GM19240 (cell line): ENCODE results near the gene NEK11.

ENCODE experiments used
- DNase-seq: peaks from one replicate; pipeline ENCODE4 v3.0.0; 2011; ENCODE audit warnings: low spot score; ENCODE audit not compliant: insufficient read length

The NEK11 gene

DNA sequence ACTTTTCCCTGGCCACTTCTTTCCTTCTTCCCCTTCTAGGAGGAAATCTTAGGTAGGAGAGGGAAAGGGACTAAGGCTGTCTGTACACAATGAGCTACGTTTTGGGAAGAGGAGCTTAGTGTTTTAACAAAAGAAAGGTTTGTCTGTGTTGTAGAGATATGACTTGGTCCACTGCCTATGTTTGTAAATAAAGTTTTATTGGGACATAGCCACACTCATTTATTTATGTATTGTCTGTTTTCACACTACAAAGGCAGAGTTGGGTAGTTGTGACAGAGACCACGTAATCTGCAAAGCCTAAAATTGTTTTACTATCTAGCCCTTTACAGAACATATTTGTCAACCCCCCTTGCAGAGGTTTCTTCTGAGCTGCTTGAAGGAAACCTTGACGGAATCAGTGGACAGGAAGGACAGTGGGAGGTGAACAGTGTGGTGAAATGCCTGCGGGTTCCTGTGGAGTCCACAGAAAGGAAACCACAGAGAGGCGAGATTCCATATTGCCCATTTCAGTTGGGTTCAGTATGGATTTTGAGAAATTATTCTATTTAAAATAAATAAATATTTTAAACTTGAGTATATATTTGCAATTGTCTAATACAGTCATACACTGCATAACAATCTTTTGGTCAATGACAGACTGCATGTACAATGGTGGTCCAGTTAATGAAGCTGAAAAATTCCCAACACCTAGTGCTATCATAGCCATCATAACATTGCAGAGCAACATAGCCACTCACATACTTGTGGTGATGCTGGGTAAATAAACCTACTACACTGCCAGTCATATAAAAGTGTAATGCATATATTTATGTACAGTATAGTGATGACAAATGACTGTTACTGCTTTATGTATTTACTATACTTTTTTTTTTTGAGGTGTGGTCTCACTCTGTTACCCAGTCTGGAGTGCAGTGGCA is 197.0 kb downstream of the NEK11 start:
- no peak for DNase-seq

DNA sequence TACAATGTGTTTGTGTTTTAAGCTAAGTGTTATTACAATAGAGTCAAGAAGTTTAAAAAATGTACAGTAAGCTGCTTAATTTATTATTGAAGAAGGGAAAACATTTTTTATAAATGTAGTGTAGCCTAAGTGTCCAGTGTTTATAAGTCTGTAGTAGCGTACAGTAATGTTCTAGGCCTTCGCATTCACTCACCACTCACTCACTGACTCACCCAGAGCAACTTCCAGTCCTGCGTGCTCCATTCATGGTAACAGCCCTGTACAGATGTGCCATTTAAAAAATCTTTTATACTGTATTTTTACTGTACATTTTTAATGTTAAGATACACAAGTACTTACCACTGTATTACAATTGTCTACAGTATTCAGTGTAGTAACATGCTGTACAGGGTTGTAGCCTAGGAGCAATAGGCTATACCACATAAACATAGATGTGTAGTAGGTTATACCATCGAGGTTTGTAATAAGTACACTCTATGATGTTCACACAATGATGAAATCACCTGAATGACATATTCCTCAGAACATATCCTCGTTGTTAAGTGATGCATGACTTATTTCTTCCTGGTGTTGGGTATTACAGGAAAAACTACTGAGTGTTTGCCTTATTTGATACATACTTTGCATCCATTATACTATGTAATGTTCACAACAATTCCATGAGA is 198.3 kb downstream of the NEK11 start:
- DNase-seq = no peak

DNA sequence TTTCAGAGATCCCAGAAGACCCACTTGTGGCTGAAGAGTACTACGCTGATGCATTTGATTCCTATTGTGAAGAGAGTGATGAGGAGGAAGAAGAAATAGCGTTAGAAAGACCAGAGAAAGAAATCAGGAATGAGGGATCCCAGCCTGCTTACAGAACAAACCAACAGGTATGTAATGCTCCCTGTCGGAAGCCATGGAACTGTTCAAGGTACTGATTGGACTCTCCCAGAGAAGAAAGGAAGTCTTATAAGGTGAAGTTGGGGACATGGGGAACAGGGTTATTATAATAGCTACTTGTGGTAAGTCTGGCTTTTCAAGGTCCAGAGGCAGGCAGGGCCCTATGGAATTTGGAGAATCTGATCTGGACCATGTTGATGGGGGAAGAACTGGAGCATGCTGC is 201.8 kb downstream of the NEK11 start:
- no peak for DNase-seq

DNA sequence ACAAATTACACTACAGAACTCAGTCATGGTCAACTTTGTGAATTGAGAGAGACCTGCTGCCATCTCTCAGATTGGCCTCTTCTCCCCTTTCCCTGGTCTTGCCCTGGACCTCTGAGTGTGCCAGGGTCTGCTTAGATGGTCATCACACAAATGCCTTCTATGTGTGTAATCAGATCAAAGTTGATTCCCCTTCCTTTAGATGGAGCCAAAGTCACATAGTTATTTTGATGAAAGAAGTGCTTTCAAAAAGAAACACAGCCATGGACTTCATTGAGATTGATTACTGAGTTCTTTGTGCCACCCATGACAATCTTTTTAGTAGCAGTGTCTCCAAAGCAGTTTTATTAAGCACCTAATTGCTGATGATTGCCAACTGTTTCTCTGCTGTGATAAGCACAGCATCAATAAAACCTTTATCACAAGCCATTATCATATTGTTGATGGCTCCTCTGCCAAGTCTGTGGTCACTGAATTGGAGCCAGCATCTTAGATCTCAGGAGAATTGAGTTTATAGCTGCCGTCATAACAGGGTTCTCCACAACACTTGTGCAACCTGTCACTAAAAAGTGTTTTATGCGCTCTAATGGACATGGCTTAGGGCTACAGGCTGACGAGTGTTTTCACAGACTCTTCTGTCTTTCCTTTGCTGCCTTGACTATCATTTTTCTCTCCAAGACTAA is 205.2 kb downstream of the NEK11 start:
- DNase-seq = no peak

DNA sequence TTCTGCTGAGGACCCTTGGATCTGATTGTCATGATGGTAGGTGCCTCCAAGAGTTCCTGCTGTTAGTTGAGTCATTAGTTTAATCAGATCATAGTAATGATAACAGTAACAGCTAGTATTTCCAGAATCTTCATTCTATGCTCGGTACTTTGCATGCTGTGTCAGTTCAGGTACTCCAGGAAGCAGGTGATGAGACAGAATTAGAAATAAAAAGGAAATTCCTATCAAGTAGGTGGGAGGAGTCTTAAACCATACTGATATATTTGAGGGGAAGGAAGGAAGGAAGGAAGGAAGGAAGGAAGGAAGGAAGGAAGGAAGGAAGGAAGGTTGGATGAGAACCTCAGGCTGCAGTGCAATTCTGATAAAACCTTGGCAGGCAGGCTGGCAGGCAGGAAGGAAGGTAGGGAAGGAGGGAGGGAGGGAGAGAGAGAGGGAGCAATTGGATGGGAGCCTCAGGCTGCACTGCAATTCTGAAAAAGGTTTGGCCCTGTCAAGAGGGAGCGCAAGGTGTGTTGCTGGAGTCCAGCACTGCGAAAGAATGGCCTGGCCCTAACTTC is 206.1 kb downstream of the NEK11 start:
- DNase-seq = no peak

DNA sequence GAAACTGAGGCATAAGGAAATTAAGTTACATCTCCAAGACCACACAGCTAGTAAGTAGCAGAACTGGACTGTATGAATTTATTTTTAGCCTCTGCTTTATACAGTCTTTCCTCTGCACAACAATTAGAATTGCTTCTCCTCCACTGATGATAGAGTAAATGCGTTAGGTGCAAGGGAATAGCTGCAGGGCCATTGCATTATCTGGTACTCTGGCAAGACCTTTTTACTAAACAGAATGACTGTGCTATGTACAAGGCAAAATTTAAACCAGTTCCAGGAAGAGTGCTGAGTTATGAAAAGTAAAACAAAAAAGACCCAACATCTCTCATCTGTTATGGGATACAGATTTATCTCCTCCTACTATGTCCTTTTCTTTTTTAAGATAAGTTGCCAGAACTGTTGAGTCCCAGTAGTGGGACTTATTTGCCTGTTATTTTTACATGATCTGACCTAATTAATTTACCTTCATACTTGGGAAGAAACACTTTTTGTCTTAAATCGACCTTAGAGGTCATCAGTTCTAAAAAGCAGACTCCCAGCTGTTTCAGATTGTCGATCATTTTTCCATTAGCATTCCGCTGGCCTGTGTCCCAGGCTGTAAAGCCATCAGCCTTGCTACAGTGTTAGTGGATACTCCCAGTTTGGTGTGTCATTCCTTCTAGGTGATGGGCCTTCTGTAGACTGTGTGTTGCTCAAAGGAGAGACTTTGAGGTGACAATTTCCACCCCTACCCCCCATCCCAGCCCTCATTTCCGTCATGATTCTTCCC is 207.4 kb downstream of the NEK11 start:
- DNase-seq = no peak

DNA sequence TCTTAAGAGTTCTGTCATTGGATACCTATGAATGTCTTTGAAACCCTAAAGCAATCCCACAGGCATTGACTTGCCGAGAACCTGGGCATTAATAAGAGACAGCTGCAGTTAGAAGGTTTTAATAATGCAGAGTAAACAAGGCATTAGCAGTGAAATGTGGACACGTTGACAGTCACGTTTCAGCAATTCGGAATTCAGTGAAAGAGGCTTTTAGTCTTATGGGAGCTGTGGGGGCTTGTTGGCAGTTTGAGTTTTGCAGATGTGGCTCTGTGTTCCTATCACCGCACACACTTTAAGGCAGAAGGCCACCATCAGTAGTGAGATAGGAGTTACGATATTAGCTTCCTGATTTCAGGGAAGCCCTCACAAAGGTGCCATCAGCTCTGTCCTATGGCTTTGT is 209.7 kb downstream of the NEK11 start:
- DNase-seq = no peak

DNA sequence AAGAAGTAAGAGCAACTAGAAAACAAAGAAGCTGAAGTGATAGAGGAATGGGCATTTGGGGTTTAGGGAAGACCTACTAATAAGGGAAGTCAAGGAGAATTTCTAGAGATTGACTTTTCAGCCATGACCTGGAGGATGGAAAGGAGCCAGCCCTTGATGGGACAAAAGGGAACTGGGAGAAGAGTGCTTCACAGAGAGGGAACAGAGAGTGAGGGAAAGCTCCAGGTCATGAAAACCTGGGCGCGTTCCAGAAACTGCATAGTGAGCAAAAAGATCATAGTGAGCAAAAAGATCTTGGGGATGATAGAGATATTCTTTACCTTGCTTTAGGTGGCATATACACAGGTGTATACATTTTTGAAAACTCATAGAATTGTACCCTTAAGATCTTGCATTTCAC is 211.8 kb downstream of the NEK11 start:
- no peak for DNase-seq

DNA sequence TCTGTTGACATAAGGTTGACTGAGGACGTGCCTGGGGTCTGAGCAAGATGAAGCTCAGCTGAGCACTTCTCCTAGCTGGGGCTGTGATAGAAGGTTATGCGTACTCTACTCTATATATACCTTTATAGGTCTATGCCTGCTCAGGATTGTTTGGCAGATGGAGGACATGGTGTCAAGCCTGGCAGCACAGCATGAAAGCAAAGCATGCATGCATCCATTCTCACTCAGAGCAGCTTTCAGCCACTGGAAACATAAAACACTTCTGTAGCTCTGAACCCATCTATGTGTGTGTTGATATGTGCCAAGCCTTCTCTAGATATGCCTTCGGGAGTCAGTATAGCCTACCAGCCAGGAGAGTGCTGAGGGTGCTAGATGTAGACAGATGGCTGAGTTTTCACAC is 212.6 kb downstream of the NEK11 start:
- no peak for DNase-seq

DNA sequence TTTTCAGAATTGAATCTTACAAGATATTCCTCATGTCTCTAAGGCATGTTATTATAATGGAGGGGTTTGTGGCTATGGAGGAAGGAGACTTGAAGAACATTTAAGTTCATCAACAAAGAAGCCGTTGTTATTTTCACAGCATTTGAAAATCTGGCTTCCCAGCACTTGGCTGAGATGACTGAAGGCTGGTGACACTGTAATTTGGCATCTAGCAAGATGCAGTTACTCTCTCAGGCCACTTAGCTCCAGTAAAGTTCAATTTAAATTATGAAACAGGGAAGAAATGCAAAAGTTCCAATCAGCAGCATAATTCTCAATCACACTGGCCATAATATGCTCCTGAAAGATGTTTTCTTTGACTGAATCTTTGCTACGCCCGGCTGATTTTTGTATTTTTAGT is 215.5 kb downstream of the NEK11 start:
- DNase-seq = no peak

DNA sequence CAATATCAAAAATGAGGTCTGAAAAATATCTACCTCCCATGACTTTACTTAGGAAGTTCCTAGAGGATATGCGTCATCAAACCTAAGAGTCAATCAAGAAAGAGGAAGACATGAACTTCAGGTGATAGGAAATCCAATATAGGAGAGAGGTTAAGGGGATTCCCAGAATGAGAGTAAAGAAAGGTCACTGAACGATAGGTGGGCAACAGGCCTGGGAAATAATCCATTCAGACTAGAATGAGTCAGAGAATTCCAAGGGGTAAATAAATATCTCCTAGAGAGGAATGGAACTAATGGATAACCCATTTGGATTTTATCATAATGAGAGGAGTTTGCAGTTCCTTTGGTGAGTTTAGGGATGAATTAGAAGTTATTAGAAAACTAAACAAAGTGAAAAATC is 223.8 kb downstream of the NEK11 start:
- DNase-seq = no peak

DNA sequence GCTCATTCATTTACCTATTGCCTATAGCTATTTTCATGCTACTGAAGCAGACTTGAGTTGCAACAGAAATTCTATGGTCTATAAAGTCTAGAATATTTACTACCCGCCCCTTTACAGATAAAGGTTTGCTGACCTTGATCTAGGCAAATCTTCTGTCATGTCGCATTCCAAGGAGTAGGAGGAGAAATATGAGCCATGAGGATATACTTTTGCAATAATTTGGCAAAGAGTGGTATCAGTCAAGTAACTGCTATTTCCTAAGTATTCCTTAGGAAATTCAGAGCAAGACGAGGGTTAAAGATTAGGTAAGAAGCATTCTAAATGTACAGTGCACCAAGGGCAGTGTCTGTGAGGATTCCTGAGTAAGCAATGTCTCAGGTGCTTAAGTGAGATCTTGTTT is 233.8 kb downstream of the NEK11 start:
- no peak for DNase-seq

DNA sequence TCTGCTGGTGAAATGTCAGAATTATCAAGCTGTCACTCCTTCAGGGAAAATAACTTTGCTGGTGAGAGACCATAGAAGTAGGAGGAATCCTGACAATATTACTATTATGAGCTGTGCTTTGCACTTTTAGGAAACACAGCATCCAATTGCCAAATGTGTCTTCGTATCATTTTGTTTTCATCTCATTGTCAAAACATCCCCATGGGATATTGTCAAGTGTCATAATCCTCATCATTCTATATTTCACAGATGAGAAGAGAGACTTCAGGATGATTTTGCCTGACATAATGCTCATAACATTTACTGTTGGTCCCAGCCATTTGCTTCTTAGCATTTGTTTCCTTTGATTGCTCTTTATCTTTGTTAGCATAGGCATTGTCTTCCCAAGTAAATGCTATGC is 234.4 kb downstream of the NEK11 start:
- DNase-seq = no peak

DNA sequence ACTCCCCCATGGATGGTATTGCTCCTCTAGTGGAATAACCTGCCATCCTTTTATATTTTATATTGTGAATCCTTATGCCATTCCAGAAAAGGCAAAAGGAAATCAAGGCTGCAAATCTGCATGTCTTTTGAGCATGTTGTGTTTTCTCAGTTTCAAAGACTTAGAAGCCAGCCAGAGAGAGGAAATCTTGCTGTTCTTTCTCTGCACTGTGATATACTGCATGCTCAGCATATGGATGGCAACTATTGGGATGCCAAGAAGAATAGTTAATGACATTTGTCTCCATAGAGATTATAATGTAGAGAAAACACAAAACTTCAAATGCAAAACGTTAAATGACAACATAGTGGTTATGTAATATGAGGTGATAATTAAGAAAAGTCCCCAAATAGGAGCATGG is 248.9 kb downstream of the NEK11 start:
- no peak for DNase-seq

DNA sequence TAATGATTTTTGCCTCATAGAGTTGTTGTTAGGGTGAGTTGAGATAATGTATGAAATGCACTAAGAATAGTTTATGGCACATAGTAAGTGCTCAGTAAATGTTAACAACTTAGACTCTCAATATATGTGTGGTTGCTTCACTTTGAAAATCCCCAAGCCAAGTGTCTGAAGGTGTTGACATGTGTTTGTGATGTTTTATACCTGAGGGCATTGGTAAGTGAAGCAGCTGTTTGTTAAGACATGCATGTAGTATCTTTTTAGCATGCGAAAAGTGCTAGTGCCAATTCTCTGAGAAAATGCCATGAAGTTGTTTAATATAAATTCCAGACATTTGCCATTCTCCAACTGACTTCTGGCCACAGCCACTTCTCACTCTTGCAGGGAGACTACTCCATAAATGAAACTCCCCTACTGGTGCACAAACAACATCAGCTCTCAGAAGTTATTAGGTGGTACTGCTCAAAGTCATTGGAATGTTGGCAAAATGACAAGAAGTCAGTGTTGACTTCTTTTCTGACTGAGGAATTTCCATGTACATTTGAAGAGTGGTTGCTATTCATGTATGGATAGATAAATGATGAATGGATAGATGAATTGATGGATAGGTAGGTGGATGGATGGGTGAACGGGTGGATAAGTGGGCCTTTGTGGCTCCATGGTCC is 251.3 kb downstream of the NEK11 start:
- no peak for DNase-seq

DNA sequence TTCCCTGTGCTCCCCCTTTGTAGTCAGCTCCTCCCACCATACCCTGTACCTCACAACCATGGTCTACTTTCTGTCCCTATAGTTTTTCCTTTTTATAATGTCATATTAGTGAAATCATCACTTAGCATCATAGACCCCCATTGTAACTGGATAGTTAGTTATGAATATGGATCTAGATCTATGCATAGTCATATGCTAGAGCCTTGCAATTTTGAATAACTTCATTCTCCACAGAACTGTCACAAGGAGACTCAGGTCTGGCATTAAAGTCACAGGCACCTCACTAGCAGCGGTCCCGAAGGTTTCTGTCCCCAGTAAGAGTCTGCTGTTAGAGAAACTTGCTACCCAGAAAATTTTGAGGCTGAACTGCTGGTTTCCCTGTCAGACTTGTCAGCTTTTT is 252.9 kb downstream of the NEK11 start:
- no peak for DNase-seq

DNA sequence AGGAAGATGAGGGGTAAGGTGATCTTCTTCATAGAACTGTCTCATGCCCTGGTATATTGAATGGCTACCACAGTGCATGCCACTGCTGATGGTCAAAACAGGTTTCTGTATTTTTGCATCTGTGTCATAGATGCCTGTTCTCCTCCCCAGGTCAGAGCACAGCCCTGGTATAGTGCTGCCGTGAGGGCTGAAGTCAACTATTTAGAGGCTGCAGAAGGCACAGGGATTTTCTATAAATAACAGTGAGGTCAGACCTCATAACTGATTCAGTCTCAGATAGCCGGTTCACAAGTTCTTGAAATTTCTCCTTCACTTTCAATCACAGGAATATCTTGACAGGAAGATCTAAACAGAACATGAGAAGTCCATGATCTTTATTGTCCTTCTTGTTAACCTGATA is 255.7 kb downstream of the NEK11 start:
- DNase-seq = no peak

DNA sequence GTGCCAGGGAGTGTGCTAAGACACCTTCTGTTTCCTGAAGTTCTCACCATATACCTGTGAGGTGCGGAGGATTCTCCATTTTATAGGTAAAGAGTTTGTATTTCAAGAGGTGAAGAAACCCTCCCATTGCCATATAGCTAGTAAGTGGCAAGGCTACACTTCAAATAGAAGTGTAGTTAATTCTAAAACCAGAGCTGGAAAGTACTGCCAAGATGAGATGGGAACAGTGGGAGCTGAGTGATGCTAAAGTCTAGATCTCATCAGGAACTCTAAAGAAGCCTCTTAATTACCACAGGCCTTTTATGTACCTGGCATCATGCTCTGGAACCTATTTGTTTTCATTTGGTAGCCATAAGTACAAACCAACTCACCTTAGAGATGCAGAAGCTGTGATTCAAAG is 256.3 kb downstream of the NEK11 start:
- DNase-seq = no peak

DNA sequence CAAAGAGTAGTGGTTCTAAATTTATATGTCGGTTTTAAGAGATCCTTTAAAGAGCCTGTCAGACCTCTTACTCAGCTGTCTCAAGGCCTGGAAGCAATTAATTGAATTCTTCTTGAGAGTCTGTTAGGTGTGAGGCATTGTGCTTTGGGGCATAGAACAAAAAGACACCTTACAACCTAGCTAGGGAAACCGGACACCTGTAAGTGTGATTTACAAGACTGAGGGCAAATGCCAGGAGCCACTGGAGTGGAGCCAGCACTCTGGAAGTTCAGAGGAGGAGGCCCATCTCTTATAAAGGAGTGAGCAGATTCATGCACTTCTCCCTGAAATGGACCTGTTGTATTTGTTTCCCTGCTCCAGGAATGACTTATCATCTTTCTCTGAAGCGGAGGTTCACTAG is 257.2 kb downstream of the NEK11 start:
- DNase-seq = no peak

DNA sequence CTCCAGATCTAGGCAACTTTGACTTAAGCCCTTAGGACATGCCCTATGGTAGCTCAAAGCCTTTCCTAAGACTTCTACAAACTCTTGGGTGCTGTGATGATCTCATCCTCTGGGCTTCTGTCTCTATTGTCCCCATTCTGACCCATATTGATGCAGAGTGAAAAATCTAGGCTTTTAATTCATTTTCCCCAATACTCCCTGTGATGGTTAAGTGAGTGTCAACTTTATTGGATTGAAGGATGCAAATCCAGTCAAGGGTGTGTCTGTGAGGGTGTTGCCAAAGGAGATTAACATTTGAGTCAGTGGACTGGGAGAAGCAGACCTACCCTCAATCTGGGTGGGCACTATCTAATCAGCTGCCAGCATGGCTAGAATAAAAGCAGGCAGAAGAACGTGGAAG is 257.6 kb downstream of the NEK11 start:
- no peak for DNase-seq

DNA sequence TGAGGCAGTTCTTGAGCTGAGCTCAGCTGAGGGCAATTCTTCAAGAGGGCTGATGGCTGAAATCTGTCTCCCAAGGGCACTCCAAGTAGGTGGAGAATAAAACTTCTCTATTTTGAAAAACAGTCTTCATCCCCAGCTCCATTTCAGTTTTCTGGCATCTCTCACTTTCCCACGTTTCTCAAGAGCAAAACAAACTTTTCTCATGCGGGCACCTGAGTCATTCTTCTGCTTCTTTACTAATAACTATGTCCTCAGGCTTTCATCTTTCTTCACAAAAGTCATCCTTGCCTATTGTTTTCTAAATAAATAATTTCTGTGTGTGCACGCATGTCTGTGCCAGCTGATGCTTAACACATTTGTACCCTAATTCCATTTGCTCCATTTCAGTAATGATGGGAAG is 258.8 kb downstream of the NEK11 start:
- no peak for DNase-seq
